Measurements from ENCODE around the gene RBM33. TPM values are rescaled to one million over a fixed set of nuclear protein-coding genes. Genes with fewer than 3 reads are reported as not detected.

The RBM33 gene
- polyA plus RNA-seq, 1 donor (not counting 4 experiments of a cell fraction or from before 2014, with no cell fraction given) = 8.9 TPM

- no peak overlapping the region for H3K27ac ChIP-seq (ENCODE audit: control insufficient read depth, insufficient read depth, low read length)
- no peaks in the 10 kb centered on the region for H3K9me3 ChIP-seq (ENCODE audit: control insufficient read depth, low read depth, low read length)
- no peaks in the 10 kb centered on the region for H3K9me1 ChIP-seq (ENCODE audit: control insufficient read depth, extremely low read depth, insufficient read depth, low read length)
- H4K20me1 ChIP-seq (ENCODE audit: control insufficient read depth, extremely low read depth, insufficient read depth, low read length) = no peaks in the 10 kb centered on the region
- H3K79me2 ChIP-seq (ENCODE audit: control insufficient read depth, insufficient read depth, low read length) = peaks cover 26% of the 10 kb centered on the region
- H3K27me3 ChIP-seq (ENCODE audit: control insufficient read depth, extremely low read depth, insufficient read depth, low read length) = no peaks in the 10 kb centered on the region
- H2AFZ ChIP-seq (ENCODE audit: control insufficient read depth, low read length) = no peak overlapping the region
- TF ChIP-seq, protein P1, sequence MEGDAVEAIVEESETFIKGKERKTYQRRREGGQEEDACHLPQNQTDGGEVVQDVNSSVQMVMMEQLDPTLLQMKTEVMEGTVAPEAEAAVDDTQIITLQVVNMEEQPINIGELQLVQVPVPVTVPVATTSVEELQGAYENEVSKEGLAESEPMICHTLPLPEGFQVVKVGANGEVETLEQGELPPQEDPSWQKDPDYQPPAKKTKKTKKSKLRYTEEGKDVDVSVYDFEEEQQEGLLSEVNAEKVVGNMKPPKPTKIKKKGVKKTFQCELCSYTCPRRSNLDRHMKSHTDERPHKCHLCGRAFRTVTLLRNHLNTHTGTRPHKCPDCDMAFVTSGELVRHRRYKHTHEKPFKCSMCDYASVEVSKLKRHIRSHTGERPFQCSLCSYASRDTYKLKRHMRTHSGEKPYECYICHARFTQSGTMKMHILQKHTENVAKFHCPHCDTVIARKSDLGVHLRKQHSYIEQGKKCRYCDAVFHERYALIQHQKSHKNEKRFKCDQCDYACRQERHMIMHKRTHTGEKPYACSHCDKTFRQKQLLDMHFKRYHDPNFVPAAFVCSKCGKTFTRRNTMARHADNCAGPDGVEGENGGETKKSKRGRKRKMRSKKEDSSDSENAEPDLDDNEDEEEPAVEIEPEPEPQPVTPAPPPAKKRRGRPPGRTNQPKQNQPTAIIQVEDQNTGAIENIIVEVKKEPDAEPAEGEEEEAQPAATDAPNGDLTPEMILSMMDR (optimal IDR thresholded peaks at IDR 0.05 in 1 of 3, IDR thresholded peaks at IDR 0.05 in 1 of 3, conservative IDR thresholded peaks at IDR 0.05 in 1 of 3; ENCODE audit: extremely low read depth in 1 of 3, insufficient read depth in 2 of 3, low read length in 3 of 3) = no peak
- no peak for TF ChIP-seq EZH2 (IDR thresholded peaks at IDR 0.05; ENCODE audit: low read length)
- peaks cover 13 to 16% of the 10 kb centered on the region in 2 experiments for H3K36me3 ChIP-seq (ENCODE audit: control insufficient read depth in 2 of 2, extremely low read depth in 1 of 2, insufficient read depth in 2 of 2, low read length in 2 of 2)
- no peaks in the 10 kb centered on the region for H3K4me1 ChIP-seq (ENCODE audit: control insufficient read depth, extremely low read depth, insufficient read depth, low read length)
- H3K4me3 ChIP-seq (ENCODE audit: control insufficient read depth in 2 of 3, extremely low read depth in 1 of 3, insufficient read depth in 2 of 3, low read depth in 1 of 3, low read length in 3 of 3) = no peak overlapping the region
- no peak for FAIRE-seq
- no peak overlapping the region for H3K4me2 ChIP-seq (ENCODE audit: control insufficient read depth, extremely low read depth, insufficient read depth, low read depth, low read length)
- no peak for DNase-seq (ENCODE audit: low read depth, low spot score)
- no peak overlapping the region for H3K9ac ChIP-seq (ENCODE audit: control insufficient read depth, extremely low read depth, insufficient read depth, low read length)
- dilution Hi-C loops (cut with MboI; ENCODE audit: extremely low pct_ligation_motif_present, low sequenced_read_pairs) = loop anchor here (25.0 kb wide), 1 partner anchor 159 kb away; no protein-coding TSS in a partner anchor
Observed at GRCh38 chr7:155746188-155746587, 101.7 kb downstream of the RBM33 start.

GRCh38 chr7:155747209-155747608 is 102.7 kb downstream of the RBM33 start:
- no peak overlapping the region for H3K27ac ChIP-seq (ENCODE audit: control insufficient read depth, insufficient read depth, low read length)
- no peaks in the 10 kb centered on the region for H3K4me1 ChIP-seq (ENCODE audit: control insufficient read depth, extremely low read depth, insufficient read depth, low read length)
- no peak overlapping the region for H3K4me2 ChIP-seq (ENCODE audit: control insufficient read depth, extremely low read depth, insufficient read depth, low read depth, low read length)
- no peak overlapping the region for H2AFZ ChIP-seq (ENCODE audit: control insufficient read depth, low read length)
- no peak for FAIRE-seq
- H3K9me1 ChIP-seq (ENCODE audit: control insufficient read depth, extremely low read depth, insufficient read depth, low read length) = no peaks in the 10 kb centered on the region
- DNase-seq (ENCODE audit: low read depth, low spot score) = no peak
- H3K36me3 ChIP-seq (ENCODE audit: control insufficient read depth in 2 of 2, extremely low read depth in 1 of 2, insufficient read depth in 2 of 2, low read length in 2 of 2) = peaks cover 13% of the 10 kb centered on the region in 2 experiments
- peaks cover 3% of the 10 kb centered on the region for H4K20me1 ChIP-seq (ENCODE audit: control insufficient read depth, extremely low read depth, insufficient read depth, low read length)
- H3K4me3 ChIP-seq (ENCODE audit: control insufficient read depth in 2 of 3, extremely low read depth in 1 of 3, insufficient read depth in 2 of 3, low read depth in 1 of 3, low read length in 3 of 3) = no peak overlapping the region
- dilution Hi-C loops (cut with MboI; ENCODE audit: extremely low pct_ligation_motif_present, low sequenced_read_pairs) = loop anchor here (25.0 kb wide), 1 partner anchor 160 kb away; no protein-coding TSS in a partner anchor
- TF ChIP-seq, protein P1 (optimal IDR thresholded peaks at IDR 0.05 in 1 of 3, IDR thresholded peaks at IDR 0.05 in 1 of 3, conservative IDR thresholded peaks at IDR 0.05 in 1 of 3; ENCODE audit: extremely low read depth in 1 of 3, insufficient read depth in 2 of 3, low read length in 3 of 3) = no peak
- TF ChIP-seq EZH2 (IDR thresholded peaks at IDR 0.05; ENCODE audit: low read length) = no peak
- peaks cover 34% of the 10 kb centered on the region for H3K79me2 ChIP-seq (ENCODE audit: control insufficient read depth, insufficient read depth, low read length)
- no peaks in the 10 kb centered on the region for H3K9me3 ChIP-seq (ENCODE audit: control insufficient read depth, low read depth, low read length)
- H3K9ac ChIP-seq (ENCODE audit: control insufficient read depth, extremely low read depth, insufficient read depth, low read length) = no peak overlapping the region
- no peaks in the 10 kb centered on the region for H3K27me3 ChIP-seq (ENCODE audit: control insufficient read depth, extremely low read depth, insufficient read depth, low read length)
